ENCODE data around the gene FYCO1. TPM values are rescaled to one million over a fixed set of nuclear protein-coding genes. Genes with fewer than 3 reads are reported as not detected.

The FYCO1 gene
- total RNA-seq, 2 experiments from 2014 or later, result 21.7 to 22.6 TPM

GRCh38 chr3:45965653-45966052 is 30.0 kb downstream of the FYCO1 start:
- Mint-ChIP-seq H3K4me3 (peak overlapping the region; percentile 24), H3K27ac (peak overlapping the region; percentile 83), H3K9me3 (peaks cover 3% of the 10 kb centered on the region), H3K36me3 (ENCODE audit: low read depth) (peaks cover 95% of the 10 kb centered on the region), H3K27me3 (no peaks in the 10 kb centered on the region), H3K4me1 (peaks cover 87% of the 10 kb centered on the region)
- POLR2A ChIA-PET, result interaction anchor here (0.5 to 10.4 kb wide), 11 partner anchors 8 to 982 kb away, joined by 3 to 119 read pairs (median 5); partner anchors contain the start of genes CXCR6 and FYCO1
- DNase-seq, result no peak
- CTCF ChIA-PET, result interaction anchor here (0.9 to 6.1 kb wide), 7 partner anchors 11 to 404 kb away, joined by 3 to 52 read pairs (median 13); no protein-coding TSS in a partner anchor

GRCh38 chr3:45965253-45965652 is 30.4 kb downstream of the FYCO1 start:
- Mint-ChIP-seq H3K27me3 (no peaks in the 10 kb centered on the region), H3K4me3 (peak overlapping the region; percentile 24), H3K27ac (peak overlapping the region; percentile 83), H3K36me3 (ENCODE audit: low read depth) (peaks cover 95% of the 10 kb centered on the region), H3K9me3 (peaks cover 3% of the 10 kb centered on the region), H3K4me1 (peaks cover 83% of the 10 kb centered on the region)
- DNase-seq, result no peak
- CTCF ChIA-PET, result interaction anchor here (0.7 to 6.1 kb wide), 7 partner anchors 11 to 114 kb away, joined by 3 to 52 read pairs (median 13); no protein-coding TSS in a partner anchor
- POLR2A ChIA-PET, result interaction anchor here (1.0 to 10.4 kb wide), 9 partner anchors 9 to 111 kb away, joined by 3 to 119 read pairs (median 15); partner anchors contain the start of genes CXCR6 and FYCO1

GRCh38 chr3:45964139-45964538 is 31.5 kb downstream of the FYCO1 start:
- H3K27ac Mint-ChIP-seq, result peak overlapping the region; percentile 83
- CTCF ChIA-PET, result interaction anchor here (2.3 to 6.1 kb wide), 5 partner anchors 12 to 115 kb away, joined by 11 to 52 read pairs (median 18); no protein-coding TSS in a partner anchor

GRCh38 chr3:45962033-45962432 is 33.6 kb downstream of the FYCO1 start:
- Mint-ChIP-seq H3K4me3 (no peak overlapping the region), H3K9me3 (peaks cover 3% of the 10 kb centered on the region), H3K4me1 (peaks cover 75% of the 10 kb centered on the region), H3K27me3 (no peaks in the 10 kb centered on the region), H3K27ac (no peak overlapping the region), H3K36me3 (ENCODE audit: low read depth) (peaks cover 98% of the 10 kb centered on the region)
- ChIA-PET CTCF (interaction anchor here (0.9 to 1.7 kb wide), 4 partner anchors 19 to 667 kb away, joined by 3 to 5 read pairs (median 4); partner anchors contain the start of gene CXCR6), POLR2A (interaction anchor here (0.9 to 10.4 kb wide), 7 partner anchors 10 to 114 kb away, joined by 3 to 119 read pairs (median 6); partner anchors contain the start of genes CXCR6 and FYCO1)
- no peak for DNase-seq

More at GRCh38 chr3:45964139-45964538, 31.5 kb downstream of the FYCO1 start:
- no peaks in the 10 kb centered on the region for H3K27me3 Mint-ChIP-seq
- peaks cover 97% of the 10 kb centered on the region for H3K36me3 Mint-ChIP-seq (ENCODE audit: low read depth)
- H3K9me3 Mint-ChIP-seq, result peaks cover 3% of the 10 kb centered on the region
- POLR2A ChIA-PET, result interaction anchor here (1.1 to 10.4 kb wide), 7 partner anchors 9 to 106 kb away, joined by 3 to 119 read pairs (median 15); partner anchors contain the start of genes CXCR6 and FYCO1
- peak; percentile 62 for DNase-seq
- no peak overlapping the region for H3K4me3 Mint-ChIP-seq
- H3K4me1 Mint-ChIP-seq, result peaks cover 80% of the 10 kb centered on the region

GRCh38 chr3:45960289-45960688 is 35.3 kb downstream of the FYCO1 start:
- DNase-seq, result no peak
- no peaks in the 10 kb centered on the region for H3K27me3 Mint-ChIP-seq
- POLR2A ChIA-PET, result interaction anchor here (1.5 to 10.4 kb wide), 4 partner anchors 9 to 34 kb away, joined by 4 to 119 read pairs (median 10); partner anchors contain the start of gene FYCO1
- H3K4me1 Mint-ChIP-seq, result peaks cover 61% of the 10 kb centered on the region
- CTCF ChIA-PET, result interaction anchor here (1.6 kb wide), 1 partner anchor 118 kb away, joined by 4 read pairs; no protein-coding TSS in a partner anchor
- no peak overlapping the region for H3K27ac Mint-ChIP-seq
- H3K36me3 Mint-ChIP-seq (ENCODE audit: low read depth), result peaks cover 96% of the 10 kb centered on the region
- no peak overlapping the region for H3K4me3 Mint-ChIP-seq
- H3K9me3 Mint-ChIP-seq, result peaks cover 3% of the 10 kb centered on the region

GRCh38 chr3:45959201-45959600 is 36.4 kb downstream of the FYCO1 start:
- Mint-ChIP-seq H3K36me3 (ENCODE audit: low read depth) (peaks cover 96% of the 10 kb centered on the region), H3K4me3 (no peak overlapping the region), H3K9me3 (peaks cover 3% of the 10 kb centered on the region), H3K27ac (no peak overlapping the region), H3K27me3 (no peaks in the 10 kb centered on the region), H3K4me1 (peaks cover 52% of the 10 kb centered on the region)
- ChIA-PET CTCF (interaction anchor here (1.6 kb wide), 1 partner anchor 119 kb away, joined by 4 read pairs; no protein-coding TSS in a partner anchor), POLR2A (interaction anchor here (1.0 to 3.1 kb wide), 5 partner anchors 8 to 35 kb away, joined by 3 to 13 read pairs (median 6); partner anchors contain the start of gene FYCO1)
- no peak for DNase-seq

- Mint-ChIP-seq H3K27me3 (no peaks in the 10 kb centered on the region), H3K4me1 (peaks cover 47% of the 10 kb centered on the region), H3K36me3 (ENCODE audit: low read depth) (peaks cover 96% of the 10 kb centered on the region), H3K4me3 (no peak overlapping the region), H3K27ac (no peak overlapping the region), H3K9me3 (peaks cover 3% of the 10 kb centered on the region)
- no peak for DNase-seq
- ChIA-PET POLR2A (interaction anchor here (1.0 to 3.1 kb wide), 4 partner anchors 9 to 36 kb away, joined by 3 to 13 read pairs (median 6); partner anchors contain the start of genes CXCR6 and FYCO1), CTCF (interaction anchor here (0.7 to 1.6 kb wide), 2 partner anchors 31 to 120 kb away, joined by 3 to 4 read pairs; no protein-coding TSS in a partner anchor)
Observed at GRCh38 chr3:45958321-45958791, 37.3 kb downstream of the FYCO1 start.

GRCh38 chr3:45957586-45957985 is 38.0 kb downstream of the FYCO1 start:
- CTCF ChIA-PET, result interaction anchor here (0.9 to 1.1 kb wide), 2 partner anchors 18 to 119 kb away, joined by 3 read pairs; no protein-coding TSS in a partner anchor

GRCh38 chr3:45955706-45956105 is 39.9 kb downstream of the FYCO1 start:
- Mint-ChIP-seq H3K27ac (no peak overlapping the region), H3K9me3 (peaks cover under 1% of the 10 kb centered on the region), H3K27me3 (no peaks in the 10 kb centered on the region), H3K4me3 (no peak overlapping the region), H3K36me3 (ENCODE audit: low read depth) (peaks cover 96% of the 10 kb centered on the region), H3K4me1 (peaks cover 47% of the 10 kb centered on the region)
- POLR2A ChIA-PET, result interaction anchor here (0.6 to 1.5 kb wide), 2 partner anchors 40 to 225 kb away, joined by 3 read pairs; partner anchors contain the start of gene FYCO1
- CTCF ChIA-PET, result no interaction called here
- DNase-seq, result no peak

More at GRCh38 chr3:45957586-45957985, 38.0 kb downstream of the FYCO1 start:
- peaks cover 3% of the 10 kb centered on the region for H3K9me3 Mint-ChIP-seq
- peaks cover 44% of the 10 kb centered on the region for H3K4me1 Mint-ChIP-seq
- POLR2A ChIA-PET, result interaction anchor here (0.7 to 3.1 kb wide), 5 partner anchors 10 to 37 kb away, joined by 3 to 13 read pairs (median 6); partner anchors contain the start of genes CXCR6 and FYCO1
- H3K4me3 Mint-ChIP-seq, result no peak overlapping the region
- DNase-seq, result no peak
- no peak overlapping the region for H3K27ac Mint-ChIP-seq
- no peaks in the 10 kb centered on the region for H3K27me3 Mint-ChIP-seq
- H3K36me3 Mint-ChIP-seq (ENCODE audit: low read depth), result peaks cover 96% of the 10 kb centered on the region

- H3K27ac Mint-ChIP-seq, result no peak overlapping the region
- ChIA-PET CTCF (no interaction called here), POLR2A (interaction anchor here (1.5 kb wide), 1 partner anchor 40 kb away, joined by 3 read pairs; the partner anchor contains the start of gene FYCO1)
- DNase-seq, result no peak
- H3K27me3 Mint-ChIP-seq, result no peaks in the 10 kb centered on the region
- peaks cover 52% of the 10 kb centered on the region for H3K4me1 Mint-ChIP-seq
- H3K9me3 Mint-ChIP-seq, result no peaks in the 10 kb centered on the region
- peaks cover 91% of the 10 kb centered on the region for H3K36me3 Mint-ChIP-seq (ENCODE audit: low read depth)
- H3K4me3 Mint-ChIP-seq, result no peak overlapping the region
Observed at GRCh38 chr3:45955017-45955647, 40.5 kb downstream of the FYCO1 start.

- POLR2A ChIA-PET, result interaction anchor here (4.4 to 7.8 kb wide), 2 partner anchors 10 to 39 kb away, joined by 71 to 80 read pairs; partner anchors contain the start of gene FYCO1
- Mint-ChIP-seq H3K27me3 (no peaks in the 10 kb centered on the region), H3K4me1 (peaks cover 59% of the 10 kb centered on the region), H3K9me3 (no peaks in the 10 kb centered on the region), H3K36me3 (ENCODE audit: low read depth) (peaks cover 91% of the 10 kb centered on the region), H3K27ac (no peak overlapping the region), H3K4me3 (no peak overlapping the region)
- peak; percentile 11 for DNase-seq
- CTCF ChIA-PET, result interaction anchor here (4.2 kb wide), 1 partner anchor 15 kb away, joined by 24 read pairs; no protein-coding TSS in a partner anchor
Observed at GRCh38 chr3:45954306-45954705, 41.3 kb downstream of the FYCO1 start.

- no peaks in the 10 kb centered on the region for H3K27me3 Mint-ChIP-seq
- H3K4me1 Mint-ChIP-seq, result peaks cover 61% of the 10 kb centered on the region
- ChIA-PET POLR2A (interaction anchor here (4.4 to 7.8 kb wide), 2 partner anchors 11 to 40 kb away, joined by 71 to 80 read pairs; partner anchors contain the start of gene FYCO1), CTCF (interaction anchor here (4.2 kb wide), 1 partner anchor 14 kb away, joined by 24 read pairs; no protein-coding TSS in a partner anchor)
- DNase-seq, result no peak
- H3K9me3 Mint-ChIP-seq, result no peaks in the 10 kb centered on the region
- no peak overlapping the region for H3K27ac Mint-ChIP-seq
- no peak overlapping the region for H3K4me3 Mint-ChIP-seq
- H3K36me3 Mint-ChIP-seq (ENCODE audit: low read depth), result peaks cover 91% of the 10 kb centered on the region
Observed at GRCh38 chr3:45953536-45953935, 42.1 kb downstream of the FYCO1 start.
